ENCODE data around the gene MPDZ. TPM values are rescaled to one million over a fixed set of nuclear protein-coding genes. Genes with fewer than 3 reads are reported as not detected.

The MPDZ gene
- total RNA-seq, 1 experiment from 2014 or later: 0.12 TPM

DNA sequence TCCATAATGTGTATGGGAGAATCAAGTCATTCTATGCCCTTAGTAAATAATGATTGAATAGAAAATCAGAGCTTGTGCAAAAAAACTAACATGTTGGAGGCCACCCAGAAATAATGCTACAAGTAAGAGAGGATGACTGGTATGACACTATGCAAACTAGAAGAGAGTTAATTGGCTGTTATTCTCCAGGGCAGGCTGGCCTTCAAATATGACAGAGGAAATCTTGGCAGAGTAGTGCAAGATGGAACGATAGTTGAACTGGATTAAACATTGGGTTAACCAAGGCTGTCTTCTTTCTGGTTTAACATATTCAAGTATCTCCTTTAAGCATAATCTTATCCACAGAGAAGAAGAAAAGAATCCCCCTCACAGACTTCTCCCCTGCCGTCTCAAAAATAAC lies 196.1 kb downstream of the MPDZ start:
- TF ChIP-seq ZNF274 (IDR thresholded peaks at IDR 0.05; ENCODE audit: low read depth, low read length) (no peak), SIN3A (IDR thresholded peaks at IDR 0.05; ENCODE audit: low read depth) (no peak), ZFX (IDR thresholded peaks at IDR 0.05) (no peak), FOSL1 (IDR thresholded peaks at IDR 0.05; ENCODE audit: low read depth) (no peak), CEBPB (IDR thresholded peaks at IDR 0.05; ENCODE audit: low read depth) (no peak), EZH2 (IDR thresholded peaks at IDR 0.05) (no peak), SRF (IDR thresholded peaks at IDR 0.05; ENCODE audit: low read depth) (no peak), EZH2phosphoT487 (IDR thresholded peaks at IDR 0.05; ENCODE audit: borderline replicate concordance) (no peak), ELF1 (IDR thresholded peaks at IDR 0.05; ENCODE audit: borderline replicate concordance, low read depth) (no peak), JUND (IDR thresholded peaks at IDR 0.05) (no peak), CBX3 (IDR thresholded peaks at IDR 0.05; ENCODE audit: low read depth) (no peak), YY1 (IDR thresholded peaks at IDR 0.05; ENCODE audit: extremely low read depth, insufficient replicate concordance, low read depth, low read length) (no peak)
- TF ChIP-seq, protein P1, sequence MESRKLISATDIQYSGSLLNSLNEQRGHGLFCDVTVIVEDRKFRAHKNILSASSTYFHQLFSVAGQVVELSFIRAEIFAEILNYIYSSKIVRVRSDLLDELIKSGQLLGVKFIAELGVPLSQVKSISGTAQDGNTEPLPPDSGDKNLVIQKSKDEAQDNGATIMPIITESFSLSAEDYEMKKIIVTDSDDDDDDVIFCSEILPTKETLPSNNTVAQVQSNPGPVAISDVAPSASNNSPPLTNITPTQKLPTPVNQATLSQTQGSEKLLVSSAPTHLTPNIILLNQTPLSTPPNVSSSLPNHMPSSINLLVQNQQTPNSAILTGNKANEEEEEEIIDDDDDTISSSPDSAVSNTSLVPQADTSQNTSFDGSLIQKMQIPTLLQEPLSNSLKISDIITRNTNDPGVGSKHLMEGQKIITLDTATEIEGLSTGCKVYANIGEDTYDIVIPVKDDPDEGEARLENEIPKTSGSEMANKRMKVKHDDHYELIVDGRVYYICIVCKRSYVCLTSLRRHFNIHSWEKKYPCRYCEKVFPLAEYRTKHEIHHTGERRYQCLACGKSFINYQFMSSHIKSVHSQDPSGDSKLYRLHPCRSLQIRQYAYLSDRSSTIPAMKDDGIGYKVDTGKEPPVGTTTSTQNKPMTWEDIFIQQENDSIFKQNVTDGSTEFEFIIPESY (IDR thresholded peaks at IDR 0.05; ENCODE audit: extremely low read depth, insufficient replicate concordance, low read length): no peak
- TF ChIP-seq, protein P2, sequence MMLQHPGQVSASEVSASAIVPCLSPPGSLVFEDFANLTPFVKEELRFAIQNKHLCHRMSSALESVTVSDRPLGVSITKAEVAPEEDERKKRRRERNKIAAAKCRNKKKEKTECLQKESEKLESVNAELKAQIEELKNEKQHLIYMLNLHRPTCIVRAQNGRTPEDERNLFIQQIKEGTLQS (IDR thresholded peaks at IDR 0.05): no peak
- TF ChIP-seq, protein P3, sequence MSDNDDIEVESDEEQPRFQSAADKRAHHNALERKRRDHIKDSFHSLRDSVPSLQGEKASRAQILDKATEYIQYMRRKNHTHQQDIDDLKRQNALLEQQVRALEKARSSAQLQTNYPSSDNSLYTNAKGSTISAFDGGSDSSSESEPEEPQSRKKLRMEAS (IDR thresholded peaks at IDR 0.05): no peak
- TF ChIP-seq, protein P4, sequence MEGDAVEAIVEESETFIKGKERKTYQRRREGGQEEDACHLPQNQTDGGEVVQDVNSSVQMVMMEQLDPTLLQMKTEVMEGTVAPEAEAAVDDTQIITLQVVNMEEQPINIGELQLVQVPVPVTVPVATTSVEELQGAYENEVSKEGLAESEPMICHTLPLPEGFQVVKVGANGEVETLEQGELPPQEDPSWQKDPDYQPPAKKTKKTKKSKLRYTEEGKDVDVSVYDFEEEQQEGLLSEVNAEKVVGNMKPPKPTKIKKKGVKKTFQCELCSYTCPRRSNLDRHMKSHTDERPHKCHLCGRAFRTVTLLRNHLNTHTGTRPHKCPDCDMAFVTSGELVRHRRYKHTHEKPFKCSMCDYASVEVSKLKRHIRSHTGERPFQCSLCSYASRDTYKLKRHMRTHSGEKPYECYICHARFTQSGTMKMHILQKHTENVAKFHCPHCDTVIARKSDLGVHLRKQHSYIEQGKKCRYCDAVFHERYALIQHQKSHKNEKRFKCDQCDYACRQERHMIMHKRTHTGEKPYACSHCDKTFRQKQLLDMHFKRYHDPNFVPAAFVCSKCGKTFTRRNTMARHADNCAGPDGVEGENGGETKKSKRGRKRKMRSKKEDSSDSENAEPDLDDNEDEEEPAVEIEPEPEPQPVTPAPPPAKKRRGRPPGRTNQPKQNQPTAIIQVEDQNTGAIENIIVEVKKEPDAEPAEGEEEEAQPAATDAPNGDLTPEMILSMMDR (IDR thresholded peaks at IDR 0.05 in 2 of 3, conservative IDR thresholded peaks at IDR 0.05 in 1 of 3; ENCODE audit: borderline replicate concordance in 1 of 3, insufficient read depth in 1 of 3, low read depth in 2 of 3, low read length in 2 of 3): no peak
- Histone ChIP-seq H3K27me3 (ENCODE audit: insufficient read depth, low read length) (no peaks in the 10 kb centered on the region), H4K20me1 (ENCODE audit: insufficient read depth) (no peaks in the 10 kb centered on the region), H3K27ac (ENCODE audit: low read depth, low read length) (no peak overlapping the region), H2AFZ (ENCODE audit: low read depth, low read length, poor library complexity, severe bottlenecking) (no peak overlapping the region), H3K4me3 (replicated peaks in 1 of 2; ENCODE audit: low read depth in 1 of 2, low read length in 2 of 2) (no peak overlapping the region), H3K4me1 (ENCODE audit: control insufficient read depth in 1 of 2, insufficient read depth in 2 of 2, low read length in 2 of 2) (no peaks in the 10 kb centered on the region), H3K9me3 (ENCODE audit: control insufficient read depth in 1 of 2, insufficient read depth in 1 of 2, low read depth in 1 of 2, low read length in 2 of 2) (no peaks in the 10 kb centered on the region), H3K36me3 (ENCODE audit: control insufficient read depth in 1 of 2, insufficient read depth in 2 of 2, low read length in 2 of 2) (no peaks in the 10 kb centered on the region), H3K79me2 (ENCODE audit: insufficient read depth, low read length) (no peaks in the 10 kb centered on the region), H3K9ac (ENCODE audit: low read length) (no peak overlapping the region), H3K4me2 (ENCODE audit: low read length) (no peak overlapping the region), H3K9me2 (ENCODE audit: insufficient read depth) (no peaks in the 10 kb centered on the region)
- POLR2A ChIA-PET: no interaction called here
- ATAC-seq: no peak
- no peak for DNase-seq (ENCODE audit: low read depth, low spot score)
- RAD21 ChIA-PET (ENCODE audit: low non-redundant PET in 1 of 2, low total read pairs in 2 of 2, uncharacterized antibody in 2 of 2, unreplicated experiment in 2 of 2): no interaction called here
- intact Hi-C loops (cut with micrococcal nuclease): no loop called here
- BruUV-seq (replicated peaks): no TSS peak
- CTCF ChIA-PET: no interaction called here

All from HCT116 (cell line).